CD4-positive, alpha-beta T cell treated with Interleukin-6 for 4 hours (primary cell): Measurements from ENCODE around the gene HOXC12.

Experiments
- DNase-seq: peaks from one replicate; pipeline ENCODE4 v3.0.0-alpha.2; 2020; ENCODE audit warnings: mixed read lengths

The HOXC12 gene

GRCh38 chr12:53941187-53941586 lies 13.5 kb upstream of the HOXC12 start:
- no peak for DNase-seq

- no peak for DNase-seq
These were observed 13.0 kb upstream of the HOXC12 start for GRCh38 chr12:53941750-53942149.

- no peak for DNase-seq
These were observed 12.2 kb upstream of the HOXC12 start for GRCh38 chr12:53942467-53942997.

- DNase-seq, result no peak
These were observed 10.5 kb upstream of the HOXC12 start for GRCh38 chr12:53944209-53944608.

- DNase-seq, result no peak
These were observed 9.5 kb upstream of the HOXC12 start for GRCh38 chr12:53944907-53945847.

- DNase-seq, result no peak
These were observed 7.0 kb upstream of the HOXC12 start for GRCh38 chr12:53947743-53948142.

- no peak for DNase-seq
These were observed 5.8 kb upstream of the HOXC12 start for GRCh38 chr12:53948650-53949593.

- DNase-seq, result no peak
These were observed 4.9 kb upstream of the HOXC12 start for GRCh38 chr12:53949631-53950436.

- DNase-seq, result no peak
These were observed 4.3 kb upstream of the HOXC12 start for GRCh38 chr12:53950437-53950773.

GRCh38 chr12:53950789-53951576 lies 3.7 kb upstream of the HOXC12 start:
- no peak for DNase-seq

GRCh38 chr12:53951577-53952334 lies 2.9 kb upstream of the HOXC12 start:
- DNase-seq, result no peak

- no peak for DNase-seq
These were observed 2.4 kb upstream of the HOXC12 start for GRCh38 chr12:53952335-53952694.

- DNase-seq, result no peak
These were observed 1.6 kb upstream of the HOXC12 start for GRCh38 chr12:53952871-53953734.

GRCh38 chr12:53953831-53954693 lies 641 bp upstream of the HOXC12 start:
- DNase-seq, result no peak

- DNase-seq, result no peak
These were observed 503 bp downstream of the HOXC12 start for GRCh38 chr12:53955036-53955775.

- no peak for DNase-seq
These were observed 1.1 kb downstream of the HOXC12 start for GRCh38 chr12:53955776-53956250.

GRCh38 chr12:53956251-53956887 lies 1.7 kb downstream of the HOXC12 start:
- no peak for DNase-seq
